ENCODE results near the gene ARRB2.
A peak's percentile ranks its signal among the peaks of the same experiment; 100 is the strongest.

The ARRB2 gene

GRCh38 chr17:4709794-4710692 lies at the start of gene ARRB2:
TSS of gene ARRB2 (plus strand) at chr17:4710632. CDS start at chr17:4710722, 90 bp downstream.
- TF ChIP-seq CTCF (IDR thresholded peaks at IDR 0.05) (peak; percentile 65), ZFX (IDR thresholded peaks at IDR 0.05; ENCODE audit: borderline replicate concordance) (no peak)
- H3K27ac ChIP-seq = peak within 1 kb of the TSS; percentile 92

- no peak for TF ChIP-seq ZFX (IDR thresholded peaks at IDR 0.05; ENCODE audit: borderline replicate concordance)
- TF ChIP-seq CTCF (IDR thresholded peaks at IDR 0.05) = no peak
- H3K27ac ChIP-seq = no peak overlapping the region
These were observed 46.7 kb upstream of the ARRB2 start for GRCh38 chr17:4663711-4664110.

- no peak overlapping the region for H3K27ac ChIP-seq
- no peak for TF ChIP-seq ZFX (IDR thresholded peaks at IDR 0.05; ENCODE audit: borderline replicate concordance)
- no peak for TF ChIP-seq CTCF (IDR thresholded peaks at IDR 0.05)
These were observed 46.2 kb upstream of the ARRB2 start for GRCh38 chr17:4664230-4664629.

- no peak for TF ChIP-seq CTCF (IDR thresholded peaks at IDR 0.05)
- TF ChIP-seq ZFX (IDR thresholded peaks at IDR 0.05; ENCODE audit: borderline replicate concordance) = no peak
- H3K27ac ChIP-seq = no peak overlapping the region
These were observed 45.4 kb upstream of the ARRB2 start for GRCh38 chr17:4665027-4665426.

GRCh38 chr17:4666296-4666695 lies 44.1 kb upstream of the ARRB2 start:
- H3K27ac ChIP-seq = no peak overlapping the region
- TF ChIP-seq ZFX (IDR thresholded peaks at IDR 0.05; ENCODE audit: borderline replicate concordance) = no peak
- no peak for TF ChIP-seq CTCF (IDR thresholded peaks at IDR 0.05)

GRCh38 chr17:4667166-4667565 lies 43.3 kb upstream of the ARRB2 start:
- H3K27ac ChIP-seq = no peak overlapping the region
- no peak for TF ChIP-seq ZFX (IDR thresholded peaks at IDR 0.05; ENCODE audit: borderline replicate concordance)
- TF ChIP-seq CTCF (IDR thresholded peaks at IDR 0.05) = no peak

- no peak for TF ChIP-seq CTCF (IDR thresholded peaks at IDR 0.05)
- no peak for TF ChIP-seq ZFX (IDR thresholded peaks at IDR 0.05; ENCODE audit: borderline replicate concordance)
- no peak overlapping the region for H3K27ac ChIP-seq
These were observed 38.3 kb upstream of the ARRB2 start for GRCh38 chr17:4672055-4672630.

Measured in 22Rv1 (cell line).